Breast epithelium (tissue), 3 donors: ENCODE results near the gene HOXD13.

Source experiments
- POLR2A ChIP-seq: fragments of 450-650 bp; IDR thresholded peaks from one replicate; pipeline ENCODE4 v1.6.1; 2016; ENCODE audit warnings: antibody characterized with exemption, mild to moderate bottlenecking, moderate library complexity
- TF ChIP-seq, protein P1 (sequence below), 3 donors: fragments of 450-650 bp; IDR thresholded peaks; one replicate each; pipeline ENCODE4 v1.5.1; 2016 to 2017; ENCODE audit warnings: antibody characterized with exemption in 3 of 3, mild to moderate bottlenecking in 3 of 3, moderate library complexity in 3 of 3

DNA sequence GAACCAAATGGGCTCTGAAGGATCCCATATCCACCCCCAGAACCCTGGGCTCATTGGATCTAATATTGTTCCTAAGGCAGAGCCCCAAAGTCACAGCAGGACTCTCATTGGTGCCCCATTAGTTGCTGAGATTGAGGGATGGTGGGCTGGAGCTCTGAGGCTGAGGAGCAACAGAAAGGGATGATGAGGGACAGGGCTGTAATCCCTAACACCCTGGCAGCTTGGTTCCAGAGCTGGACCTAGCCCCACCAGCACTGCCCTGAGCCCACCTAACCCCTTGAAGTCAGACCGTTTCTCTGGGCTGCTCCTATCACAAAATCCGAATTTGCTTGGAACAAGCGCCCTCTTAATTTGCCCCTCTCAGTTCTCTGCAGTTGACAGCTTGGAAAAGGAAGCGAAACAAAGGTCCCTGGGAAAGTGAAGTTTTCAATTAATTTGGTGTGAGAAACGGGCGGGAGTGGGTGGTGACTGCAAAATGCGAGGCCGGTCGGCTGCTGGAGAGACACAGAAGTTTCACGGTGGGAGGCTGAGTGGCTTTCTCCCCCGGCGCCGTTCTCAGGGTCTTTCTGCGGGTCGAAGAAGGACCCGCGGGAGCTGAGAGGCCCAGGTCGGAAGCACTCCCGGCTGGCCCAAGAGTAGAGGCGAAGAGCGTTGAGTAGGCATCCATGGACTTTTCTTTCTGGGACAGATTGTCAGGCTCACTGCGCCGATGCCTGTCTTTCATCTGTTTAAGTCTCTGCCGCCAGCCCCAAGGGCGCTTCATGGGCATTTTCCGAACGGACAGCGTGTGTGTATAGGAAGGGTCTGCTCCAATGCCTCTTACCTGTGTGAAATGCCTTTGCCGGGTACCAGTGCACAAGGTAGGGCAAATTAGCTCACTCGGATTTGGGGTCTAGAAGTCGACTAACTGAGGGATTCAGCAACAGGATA is 927 bp upstream of the HOXD13 start:
- no peak for TF ChIP-seq POLR2A
- TF ChIP-seq, protein P1, sequence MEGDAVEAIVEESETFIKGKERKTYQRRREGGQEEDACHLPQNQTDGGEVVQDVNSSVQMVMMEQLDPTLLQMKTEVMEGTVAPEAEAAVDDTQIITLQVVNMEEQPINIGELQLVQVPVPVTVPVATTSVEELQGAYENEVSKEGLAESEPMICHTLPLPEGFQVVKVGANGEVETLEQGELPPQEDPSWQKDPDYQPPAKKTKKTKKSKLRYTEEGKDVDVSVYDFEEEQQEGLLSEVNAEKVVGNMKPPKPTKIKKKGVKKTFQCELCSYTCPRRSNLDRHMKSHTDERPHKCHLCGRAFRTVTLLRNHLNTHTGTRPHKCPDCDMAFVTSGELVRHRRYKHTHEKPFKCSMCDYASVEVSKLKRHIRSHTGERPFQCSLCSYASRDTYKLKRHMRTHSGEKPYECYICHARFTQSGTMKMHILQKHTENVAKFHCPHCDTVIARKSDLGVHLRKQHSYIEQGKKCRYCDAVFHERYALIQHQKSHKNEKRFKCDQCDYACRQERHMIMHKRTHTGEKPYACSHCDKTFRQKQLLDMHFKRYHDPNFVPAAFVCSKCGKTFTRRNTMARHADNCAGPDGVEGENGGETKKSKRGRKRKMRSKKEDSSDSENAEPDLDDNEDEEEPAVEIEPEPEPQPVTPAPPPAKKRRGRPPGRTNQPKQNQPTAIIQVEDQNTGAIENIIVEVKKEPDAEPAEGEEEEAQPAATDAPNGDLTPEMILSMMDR (IDR thresholded peaks at IDR 0.05), result no peak
